Stomach (tissue), 9 donors: ENCODE data around the gene MAP10. TPM values are rescaled to one million over a fixed set of nuclear protein-coding genes. Genes with fewer than 3 reads are reported as not detected.

ENCODE experiments used
- DNase-seq, 2 donors: peaks; one replicate each; pipeline versions ENCODE4 v3.0.0 to v3.0.0-alpha.2; 2013 to 2019
- H3K27ac ChIP-seq, 5 donors: fragments of 200-600 bp in 4 of 5; sonication (generic) in 4 of 5; one replicate each; pipeline ENCODE4 v1.5.1; 2013 to 2019; ENCODE audit warnings: mild to moderate bottlenecking in 1 of 5, moderate library complexity in 1 of 5
- H3K27me3 ChIP-seq, 3 donors: fragments of 200-600 bp; sonication (generic); one replicate each; pipeline ENCODE4 v1.5.1; 2017 to 2019; ENCODE audit warnings: mixed run types in 1 of 3
- H3K36me3 ChIP-seq, 4 donors: fragments of 200-600 bp; sonication (generic); 1 replicate in 3 of 4; 2 replicates in 1 of 4; pipeline ENCODE4 v1.5.1; 2016 to 2019
- H3K4me1 ChIP-seq, 4 donors: fragments of 200-600 bp; sonication (generic); one replicate each; pipeline ENCODE4 v1.5.1; 2016 to 2019
- H3K4me3 ChIP-seq, 4 donors: fragments of 200-600 bp; sonication (generic) in 3 of 4; one replicate each; pipeline ENCODE4 v1.5.1; 2016 to 2019; ENCODE audit warnings: mild to moderate bottlenecking in 1 of 4
- H3K9me3 ChIP-seq, 4 donors: fragments of 200-600 bp; sonication (generic); one replicate each; pipeline ENCODE4 v1.5.1; 2016 to 2019
- CTCF ChIP-seq, 7 experiments: fragments of 450-650 bp in 4 of 7; fragments of 200-600 bp in 3 of 7; sonication (generic) in 3 of 7; IDR thresholded peaks; one replicate each; pipeline ENCODE4 v1.5.1; 2016 to 2019; ENCODE audit warnings: antibody characterized with exemption in 7 of 7, control low read depth in 2 of 7, mild to moderate bottlenecking in 1 of 7
- EP300 ChIP-seq: sonication (generic); formaldehyde crosslinking; IDR thresholded peaks from one replicate; pipeline ENCODE4 v1.6.1; 2017; ENCODE audit warnings: antibody characterized with exemption
- POLR2A ChIP-seq, 4 donors: fragments of 450-650 bp; IDR thresholded peaks; one replicate each; pipeline ENCODE4 v1.6.1; 2016; ENCODE audit warnings: antibody characterized with exemption in 4 of 4, control low read depth in 2 of 4, mild to moderate bottlenecking in 1 of 4, moderate library complexity in 1 of 4
- POLR2AphosphoS5 ChIP-seq, 3 donors: sonication (generic); formaldehyde crosslinking; IDR thresholded peaks; one replicate each; pipeline ENCODE4 v1.6.1; 2016; ENCODE audit warnings: antibody characterized with exemption in 3 of 3
- WGBS, 5 donors: extraction: QIAGEN DNeasy Blood & Tissue Kit in 3 of 5; methylation state at CpG; one replicate each; pipeline versions ENCODE4 v1.1.5 to v1.1.7; 2013 to 2018; 5-methylcytosine and 5-hydroxymethylcytosine counted together
- intact Hi-C: fragments of 100-400 bp; cut with DNase I; formaldehyde crosslinking; loops from one replicate; pipeline ENCODE4 v1.15.1; 2023; ENCODE audit warnings: low total_unique reads
- polyA plus RNA-seq, 3 donors: library from polyadenylated mRNA; stranded (reverse); fragments of 200-250 nt; gene quantifications; one replicate each; pipeline ENCODE4 v1.2.3, GENCODE V29; 2013
- total RNA-seq, 5 donors: library from RNA; depleted of rRNA; stranded (reverse); fragments of >200 nt; gene quantifications; one replicate each; pipeline versions ENCODE4 v1.1.0 to v1.2.3, GENCODE V29; 2014 to 2016
- donor health status: healthy with polysubstance abuse.
- donor health status: Bipolar disorder and iron deficiency.
- donor health status: healthy.

Gene MAP10
- total and polyA plus RNA-seq, 8 donors, result 0.45 to 1.6 (median 1.4) TPM; not detected in 1

- Histone ChIP-seq H3K36me3 (no peaks in the 10 kb centered on the region), H3K27me3 (no peaks in the 10 kb centered on the region), H3K4me1 (peaks cover 0 to 28% (median 15%) of the 10 kb centered on the region in 4 donors), H3K27ac (no peak overlapping the region), H3K4me3 (no peak overlapping the region), H3K9me3 (no peaks in the 10 kb centered on the region)
- TF ChIP-seq EP300 (no peak), CTCF (IDR thresholded peaks at IDR 0.05) (no peak), POLR2A (IDR thresholded peaks at IDR 0.05) (no peak), POLR2AphosphoS5 (IDR thresholded peaks at IDR 0.05) (no peak)
- DNase-seq, result no peak
- intact Hi-C loops, result no loop called here
- 62 to 87% (median 83%) methylated on average over 2 of the region's 2 CpGs for WGBS, 5 donors
Observed at GRCh38 chr1:232769733-232770132, 35.5 kb upstream of the MAP10 start.

- intact Hi-C loops, result no loop called here
Observed at GRCh38 chr1:232773752-232774151, 31.5 kb upstream of the MAP10 start.

GRCh38 chr1:232776526-232777106 lies 28.6 kb upstream of the MAP10 start:
- TF ChIP-seq CTCF (IDR thresholded peaks at IDR 0.05) (no peak), POLR2AphosphoS5 (IDR thresholded peaks at IDR 0.05) (no peak), POLR2A (IDR thresholded peaks at IDR 0.05) (no peak), EP300 (no peak)
- Histone ChIP-seq H3K9me3 (no peaks in the 10 kb centered on the region), H3K27me3 (no peaks in the 10 kb centered on the region), H3K4me3 (no peak overlapping the region), H3K4me1 (no peaks in the 10 kb centered on the region), H3K36me3 (no peaks in the 10 kb centered on the region), H3K27ac (no peak overlapping the region)
- DNase-seq, result no peak
- intact Hi-C loops, result no loop called here
- 65 to 83% (median 77%) methylated on average over 3 of the region's 3 CpGs for WGBS, 5 donors

More at GRCh38 chr1:232773752-232774151, 31.5 kb upstream of the MAP10 start:
- Histone ChIP-seq H3K27ac (no peak overlapping the region), H3K27me3 (no peaks in the 10 kb centered on the region), H3K36me3 (no peaks in the 10 kb centered on the region), H3K4me3 (no peak overlapping the region), H3K9me3 (no peaks in the 10 kb centered on the region), H3K4me1 (no peaks in the 10 kb centered on the region)
- 88 to 93% (median 92%) methylated on average over 8 to 9 of the region's 9 CpGs for WGBS, 5 donors
- DNase-seq, result no peak
- TF ChIP-seq EP300, result no peak
- no peak for TF ChIP-seq POLR2AphosphoS5 (IDR thresholded peaks at IDR 0.05)
- no peak for TF ChIP-seq POLR2A (IDR thresholded peaks at IDR 0.05)
- TF ChIP-seq CTCF (IDR thresholded peaks at IDR 0.05), result no peak

GRCh38 chr1:232780354-232780753 lies 24.9 kb upstream of the MAP10 start:
- no peaks in the 10 kb centered on the region for H3K27me3 ChIP-seq
- H3K4me1 ChIP-seq, result no peaks in the 10 kb centered on the region
- intact Hi-C loops, result no loop called here
- 90 to 93% (median 92%) methylated on average over 9 of the region's 9 CpGs for WGBS, 5 donors
- TF ChIP-seq CTCF (IDR thresholded peaks at IDR 0.05), result no peak
- TF ChIP-seq POLR2AphosphoS5 (IDR thresholded peaks at IDR 0.05), result no peak
- H3K9me3 ChIP-seq, result no peaks in the 10 kb centered on the region
- no peaks in the 10 kb centered on the region for H3K36me3 ChIP-seq
- no peak for DNase-seq
- H3K4me3 ChIP-seq, result no peak overlapping the region
- no peak overlapping the region for H3K27ac ChIP-seq
